Astrocyte of the spinal cord (primary cell): ENCODE data around the gene FAM89B.
A peak's percentile ranks its signal among the peaks of the same experiment; 100 is the strongest.

Source experiments
- DNase-seq: peaks from one replicate; pipeline ENCODE4 v3.0.0; 2011; ENCODE audit warnings: low read depth, low spot score
- H3K4me3 ChIP-seq: 2 replicates; pipeline ENCODE4 v1.5.1; 2011; ENCODE audit warnings: low read depth, mild to moderate bottlenecking, low read length, moderate library complexity
- CTCF ChIP-seq: IDR thresholded peaks from 2 replicates; pipeline ENCODE4 v1.5.1; 2012; ENCODE audit warnings: low read depth, mild to moderate bottlenecking, low read length, inconsistent platforms
- in situ Hi-C: cut with HindIII; loops from 2 replicates; pipeline ENCODE4 v1.10.0; 2017; ENCODE audit warnings: low sequenced_read_pairs

FAM89B gene

GRCh38 chr11:65540290-65541092 lies 31.8 kb upstream of the FAM89B start:
- TF ChIP-seq CTCF, result peak; percentile 83
- in situ Hi-C loops, result no loop called here
- H3K4me3 ChIP-seq, result peak overlapping the region; percentile 28
- peak; percentile 88 for DNase-seq

- in situ Hi-C loops, result no loop called here
- no peak for DNase-seq
- TF ChIP-seq CTCF, result no peak
- peak overlapping the region; percentile 3 for H3K4me3 ChIP-seq
Observed at GRCh38 chr11:65541093-65541982, 31.0 kb upstream of the FAM89B start.

- in situ Hi-C loops, result no loop called here
- no peak for TF ChIP-seq CTCF
- no peak overlapping the region for H3K4me3 ChIP-seq
- no peak for DNase-seq
Observed at GRCh38 chr11:65542738-65543390, 29.5 kb upstream of the FAM89B start.

- no peak overlapping the region for H3K4me3 ChIP-seq
- no peak for TF ChIP-seq CTCF
- in situ Hi-C loops, result no loop called here
- no peak for DNase-seq
Observed at GRCh38 chr11:65545853-65546216, 26.5 kb upstream of the FAM89B start.

- in situ Hi-C loops, result no loop called here
- DNase-seq, result no peak
Observed at GRCh38 chr11:65546217-65546958, 25.9 kb upstream of the FAM89B start.

More at GRCh38 chr11:65546217-65546958, 25.9 kb upstream of the FAM89B start:
- no peak for TF ChIP-seq CTCF
- H3K4me3 ChIP-seq, result no peak overlapping the region
